Measurements from ENCODE around the gene ERGIC1.
A peak's percentile ranks its signal among the peaks of the same experiment; 100 is the strongest.

The ERGIC1 gene

DNA sequence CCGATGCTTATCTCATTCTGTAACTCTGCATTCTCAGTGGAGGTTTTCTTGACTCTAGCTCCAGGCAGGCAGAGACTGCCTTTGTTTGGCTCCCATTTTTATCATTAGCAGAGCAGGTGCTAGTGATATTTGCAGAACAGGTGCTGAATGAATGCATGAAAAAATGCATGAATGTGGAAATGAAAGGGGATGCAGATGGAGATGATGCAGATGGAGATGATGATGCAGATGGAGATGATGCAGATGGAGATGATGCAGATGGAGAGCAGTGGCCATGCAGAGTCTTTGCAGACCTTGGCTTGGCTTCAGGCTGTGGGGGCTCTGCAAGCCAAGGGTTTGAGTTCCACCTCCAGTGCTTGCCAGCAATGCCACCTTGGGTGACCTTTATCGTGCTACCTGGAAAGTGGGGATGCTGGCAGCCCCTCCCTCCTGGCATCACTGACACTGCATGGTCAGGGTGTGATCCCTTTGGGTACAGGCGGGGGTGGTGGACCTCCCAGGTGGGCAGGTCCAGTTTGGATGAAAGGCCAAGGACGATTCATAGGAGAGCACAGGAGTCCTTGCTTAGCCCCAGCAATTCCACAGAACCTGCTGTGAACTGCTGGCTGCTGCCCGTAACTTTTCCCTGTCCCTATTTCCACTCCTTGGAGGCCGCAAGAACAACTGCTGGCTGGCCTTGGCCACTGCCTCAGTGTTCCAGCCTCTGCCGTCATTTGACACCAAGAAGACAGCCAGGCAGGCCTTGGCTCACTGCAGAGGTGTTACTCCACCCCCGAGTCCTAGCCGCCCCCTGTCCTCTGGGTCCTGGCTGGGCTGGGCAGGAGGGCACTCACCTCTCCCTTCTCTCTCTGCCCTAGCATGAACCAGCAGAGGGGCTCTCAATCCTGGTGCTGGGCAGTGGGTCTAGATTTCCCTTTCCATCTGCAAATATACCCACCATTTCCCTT is 33.0 kb downstream of the ERGIC1 start:
- peak; percentile 78 for DNase-seq

DNA sequence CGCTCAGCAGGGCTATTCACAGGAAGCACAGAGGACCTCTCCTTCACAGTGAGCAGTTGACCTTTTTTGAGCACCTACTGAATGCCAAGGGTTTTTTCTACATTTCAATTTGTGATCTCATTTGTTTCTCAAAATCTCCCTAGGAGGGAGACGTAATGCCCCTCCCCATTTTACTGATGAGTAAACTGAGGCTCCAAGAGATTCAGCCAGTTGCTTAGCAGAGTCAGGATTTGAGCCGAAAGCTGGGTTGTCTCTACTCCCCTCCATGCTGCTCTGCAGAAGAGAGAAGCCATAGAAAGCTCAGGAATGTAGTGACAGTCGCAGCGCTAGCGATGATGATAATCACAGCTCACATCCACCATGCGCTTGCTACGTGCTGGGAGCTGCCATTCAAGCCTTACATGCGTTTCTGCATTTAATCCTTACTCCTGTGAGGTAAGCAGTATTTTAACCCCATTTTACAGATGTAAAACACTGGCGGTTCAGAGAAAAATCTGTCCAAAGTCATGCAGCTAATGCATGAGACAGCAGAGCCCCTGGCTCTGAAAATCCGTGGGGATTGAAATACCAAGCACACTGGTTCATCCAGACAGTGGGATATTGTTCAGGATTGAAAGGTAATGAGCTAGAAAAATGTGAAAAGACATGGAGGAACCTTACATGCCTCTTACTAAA is 33.8 kb downstream of the ERGIC1 start:
- no peak for DNase-seq

DNA sequence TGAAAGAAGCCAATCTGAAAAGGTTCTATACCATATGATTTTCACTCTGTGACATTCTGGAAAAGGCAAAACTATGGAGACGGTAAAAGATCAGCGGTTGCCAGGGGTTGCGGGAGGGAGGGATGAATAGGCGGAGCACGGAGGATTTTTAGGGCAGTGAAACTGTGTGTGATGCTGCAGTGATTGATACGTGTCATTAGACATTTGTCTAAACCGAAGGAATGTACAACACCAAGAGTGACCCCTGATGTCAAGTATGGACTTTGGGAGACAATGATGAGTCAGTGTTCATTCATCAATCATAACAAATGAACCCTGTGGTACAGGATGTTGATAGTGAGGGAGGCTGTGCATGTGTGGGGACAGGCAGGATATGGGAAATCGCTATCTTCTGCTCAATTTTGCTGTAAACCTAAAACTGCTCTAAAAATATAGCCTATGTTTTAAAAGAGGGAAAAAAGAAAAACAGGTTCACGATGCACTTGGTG is 34.4 kb downstream of the ERGIC1 start:
- DNase-seq = no peak

DNA sequence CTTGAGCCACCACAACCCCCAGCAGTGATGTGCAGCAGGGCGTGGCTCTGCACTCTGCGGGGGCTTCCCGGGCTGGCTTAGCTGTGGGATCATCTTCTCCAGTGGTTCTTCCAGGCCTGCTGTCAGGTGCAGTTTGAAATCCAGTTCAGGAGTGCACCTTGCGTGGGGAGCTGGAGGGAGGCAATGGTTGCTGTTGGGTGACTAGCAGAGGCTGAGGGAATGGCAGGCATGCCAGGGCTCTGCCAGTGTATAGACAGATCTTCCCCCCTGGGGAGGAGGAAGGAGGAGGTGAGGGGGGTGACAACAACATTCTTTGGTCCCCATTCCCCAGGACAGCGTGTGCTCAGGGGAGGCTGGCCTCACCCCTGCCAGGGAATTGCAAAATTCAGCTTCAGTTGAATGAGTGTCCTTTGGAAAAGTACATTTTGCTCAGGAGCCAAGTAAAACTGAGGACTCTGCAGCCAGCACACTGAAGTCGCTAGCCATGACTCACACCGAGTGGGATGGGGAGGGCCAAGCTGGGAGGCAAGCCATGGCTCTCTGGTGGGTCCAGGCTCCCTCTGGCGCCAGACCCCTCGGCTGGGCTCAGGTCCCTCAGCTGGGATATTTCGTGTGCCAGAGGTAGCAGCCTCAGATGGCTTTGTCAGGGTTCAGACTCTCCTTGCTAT is 35.0 kb downstream of the ERGIC1 start:
- no peak for DNase-seq

DNA sequence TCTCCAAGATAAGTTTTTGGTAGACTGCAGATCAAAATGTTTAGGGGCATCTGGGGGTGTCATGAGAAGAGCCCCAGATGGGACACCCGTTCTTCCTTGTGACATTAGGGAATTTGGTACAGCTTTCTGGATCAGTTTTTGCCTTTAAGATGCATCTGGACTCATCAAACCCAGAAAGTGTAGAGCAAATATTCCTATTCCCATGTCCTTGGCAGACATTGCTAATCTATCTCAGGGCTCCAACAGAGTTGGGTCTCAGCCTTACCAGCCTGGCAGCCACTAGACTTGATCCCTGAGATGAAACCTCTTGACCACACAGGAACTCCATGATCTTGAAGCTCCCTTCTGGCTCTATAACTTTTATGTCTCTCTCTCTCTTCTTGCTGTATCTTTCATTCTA is 35.6 kb downstream of the ERGIC1 start:
- DNase-seq = no peak

- DNase-seq = no peak
These were observed 36.3 kb downstream of the ERGIC1 start for GRCh38 chr5:172870291-172870714.

DNA sequence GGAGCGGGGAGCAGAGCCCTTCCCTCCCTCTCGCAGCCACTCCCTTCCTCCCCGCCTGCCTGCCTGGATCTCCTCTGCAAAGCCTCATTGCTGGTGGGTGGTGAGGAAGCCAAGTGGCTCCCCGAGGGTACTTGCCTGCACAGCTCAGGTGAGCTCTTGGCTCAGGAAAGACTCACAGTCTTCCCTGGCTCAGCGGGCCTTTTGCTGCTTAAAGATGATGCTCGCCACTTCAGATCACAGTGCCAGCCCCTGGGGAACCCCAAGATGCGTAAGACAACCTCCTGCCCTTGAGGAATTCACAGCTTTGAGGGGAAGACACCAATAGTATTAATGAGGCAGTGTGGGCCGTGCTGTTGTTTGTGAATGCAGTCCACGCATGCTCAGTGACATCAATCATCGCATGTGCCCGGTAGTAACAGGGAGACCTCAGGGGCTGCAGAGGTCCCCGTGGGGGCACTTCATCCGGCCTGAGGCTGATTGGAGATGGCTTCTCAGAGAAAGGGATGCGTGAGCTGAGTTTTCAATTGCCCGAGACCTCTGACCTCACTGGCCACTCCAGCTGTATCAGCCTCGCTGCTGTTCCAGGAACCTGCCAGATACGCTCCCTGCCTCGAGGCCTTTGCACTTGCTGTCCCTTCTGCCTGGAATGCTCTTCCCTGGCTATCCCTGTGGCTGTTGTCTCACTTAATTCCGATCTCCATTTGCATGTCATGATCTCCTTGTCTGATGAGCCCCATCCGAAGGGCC is 36.8 kb downstream of the ERGIC1 start:
- no peak for DNase-seq

GRCh38 chr5:172871536-172871935 is 37.5 kb downstream of the ERGIC1 start:
- no peak for DNase-seq

GRCh38 chr5:172871982-172872381 is 37.9 kb downstream of the ERGIC1 start:
- DNase-seq = no peak

- DNase-seq = no peak
These were observed 39.0 kb downstream of the ERGIC1 start for GRCh38 chr5:172872997-172873491.

DNA sequence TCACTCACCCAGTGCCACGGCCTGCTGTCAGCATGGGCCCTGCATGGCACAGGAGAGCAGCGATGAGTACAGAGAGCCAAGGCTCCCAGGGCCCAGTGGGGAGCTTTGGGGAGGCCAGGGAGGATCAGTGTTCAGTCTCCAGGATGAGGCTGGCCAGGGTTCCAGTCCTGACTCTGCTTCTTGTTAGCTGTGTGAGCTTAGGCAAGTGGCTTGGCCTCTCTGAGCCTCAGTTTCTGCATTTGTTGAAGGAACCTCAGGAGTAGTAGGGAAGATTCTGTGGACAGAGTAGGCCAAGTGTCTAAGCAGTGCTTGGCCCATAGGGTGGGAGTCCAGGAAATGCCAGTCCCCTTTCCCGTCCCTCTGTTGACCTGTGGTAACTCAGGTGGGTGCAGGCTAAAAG is 39.5 kb downstream of the ERGIC1 start:
- DNase-seq = no peak

GRCh38 chr5:172874647-172875504 is 40.8 kb downstream of the ERGIC1 start:
- no peak for DNase-seq

DNA sequence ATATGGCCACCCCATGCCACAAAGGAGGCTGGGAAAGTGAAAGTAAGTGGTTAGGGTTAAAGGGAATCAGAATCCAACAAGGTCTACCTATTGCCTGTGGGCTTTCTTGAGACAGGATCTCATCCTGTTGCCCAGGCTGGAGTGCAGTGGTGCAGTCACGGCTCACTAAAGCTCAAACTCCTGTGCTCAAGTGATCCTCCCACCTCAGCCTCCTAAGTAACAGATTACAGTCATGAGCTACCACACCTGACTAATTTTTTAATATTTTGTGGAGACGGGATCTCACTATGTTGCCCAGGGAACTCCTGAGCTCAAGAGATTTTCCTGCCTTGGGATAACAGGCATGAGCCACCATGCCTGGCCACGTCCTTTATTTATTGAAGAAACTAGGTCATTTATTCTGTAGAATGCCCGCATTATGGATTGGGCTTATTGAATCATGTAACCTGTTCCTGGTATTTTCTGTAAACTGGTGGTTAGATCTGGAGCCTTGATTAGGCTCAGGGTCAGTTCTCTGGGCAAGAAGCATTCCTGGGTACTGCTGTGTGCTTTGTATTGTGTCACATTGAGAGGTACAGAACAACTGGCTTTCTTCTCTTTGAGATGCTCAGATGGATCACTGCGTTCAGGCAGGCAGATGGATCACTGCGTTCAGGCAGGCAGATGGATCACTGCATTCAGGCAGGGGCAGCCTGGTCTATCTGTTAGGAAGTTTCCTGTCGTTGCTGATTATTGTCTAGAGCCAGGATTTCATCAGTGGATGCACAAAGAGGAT is 41.6 kb downstream of the ERGIC1 start:
- no peak for DNase-seq

- no peak for DNase-seq
These were observed 42.5 kb downstream of the ERGIC1 start for GRCh38 chr5:172876578-172876977.

GRCh38 chr5:172877466-172878260 is 43.6 kb downstream of the ERGIC1 start:
- no peak for DNase-seq

DNA sequence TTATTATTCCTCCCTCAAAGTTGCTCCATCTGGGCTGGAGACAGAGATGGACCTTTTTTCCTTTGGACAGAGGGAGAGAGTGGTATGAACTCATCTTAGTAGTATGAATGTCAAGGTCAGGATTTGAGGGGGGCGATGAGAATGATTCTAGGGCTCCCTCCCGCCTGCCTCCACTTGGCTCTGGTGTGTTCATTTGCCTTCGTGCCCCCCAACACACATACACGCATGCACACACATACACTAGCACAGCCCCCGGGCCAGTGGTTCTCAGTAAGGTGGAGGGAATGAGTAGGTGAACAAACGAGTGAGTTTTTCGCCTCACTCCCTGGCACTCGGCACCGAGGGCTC is 44.5 kb downstream of the ERGIC1 start:
- DNase-seq = no peak

DNA sequence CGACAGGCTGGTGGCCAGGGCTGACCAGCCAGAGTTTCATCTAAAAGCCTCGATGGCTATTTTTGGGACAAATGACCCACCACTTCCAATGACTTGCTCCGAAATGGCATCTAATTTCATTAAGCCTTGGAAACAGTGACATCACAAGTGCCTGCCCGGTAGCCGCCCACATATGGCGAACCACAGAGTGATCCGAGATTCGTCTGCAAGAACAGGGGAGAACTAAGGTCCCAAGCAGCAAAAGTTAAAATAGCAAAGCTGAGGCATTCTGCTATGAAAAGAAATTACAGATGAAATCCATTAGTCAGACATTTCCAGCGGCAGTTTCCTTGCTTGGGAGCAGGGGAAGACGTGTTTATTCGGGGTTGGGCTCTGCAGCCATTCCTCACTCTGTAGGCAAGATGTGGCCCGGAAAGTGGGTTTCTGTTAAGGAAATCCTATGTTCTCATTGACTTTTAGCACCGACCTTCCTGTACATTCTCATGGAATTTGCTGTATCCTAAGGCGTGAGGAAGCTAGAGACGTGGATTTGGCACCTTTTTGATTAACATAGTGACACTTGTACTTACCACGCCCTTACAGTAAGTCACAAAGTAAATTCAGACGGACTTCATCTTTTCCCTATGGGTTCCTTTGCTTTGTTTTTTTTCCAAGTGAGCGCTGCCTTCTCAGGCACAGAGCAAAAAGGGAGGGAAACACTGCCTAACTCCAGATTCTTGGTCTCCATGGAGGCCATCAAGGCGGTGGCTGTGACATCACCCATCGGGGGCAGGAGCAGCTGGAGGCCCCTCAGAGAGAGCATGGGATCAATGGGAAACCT is 45.1 kb downstream of the ERGIC1 start:
- DNase-seq = no peak

DNA sequence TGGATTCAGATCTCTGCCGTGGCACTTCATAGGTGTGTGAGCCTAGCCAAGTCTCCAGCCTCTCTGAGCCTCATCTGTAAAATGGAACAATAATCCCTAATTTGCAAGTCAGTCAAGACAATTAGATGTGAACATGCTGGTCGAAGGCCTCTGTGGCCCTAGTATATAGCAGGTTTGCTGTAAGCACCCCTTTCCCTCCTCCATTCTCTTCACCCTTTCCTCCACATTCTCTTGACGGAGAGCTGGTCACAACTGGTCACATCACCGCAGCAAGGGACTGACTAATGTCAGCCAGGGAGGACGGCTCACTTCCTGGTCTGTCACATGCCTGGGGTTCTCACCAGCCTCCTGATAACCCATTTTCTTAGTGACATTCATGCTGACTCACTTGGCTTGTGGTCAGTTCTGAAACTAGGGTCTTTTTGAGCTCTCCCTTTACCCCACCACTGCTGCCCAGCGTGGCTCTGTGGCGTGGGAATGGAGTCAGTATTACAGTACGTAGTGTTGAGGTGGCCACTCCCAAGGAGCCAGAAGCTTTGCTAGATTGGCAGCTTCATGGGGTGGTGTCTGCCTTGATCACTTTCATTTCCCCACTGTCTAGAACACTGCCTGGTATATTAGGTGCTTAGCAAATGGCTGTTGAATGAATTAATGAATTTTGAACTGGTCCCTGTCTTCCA is 47.8 kb downstream of the ERGIC1 start:
- DNase-seq = no peak
